Activated T-helper 2 cell treated with anti-CD3 and anti-CD28 coated beads, Interferon-gamma antibody, Interleukin-2, Interleukin-4, amounts not matched to agents 10 μg/mL and 5 μg/mL and 100 μg/mL, durations not matched to agents 14 hours and 24 hours and 36 hours (primary cell): Measurements from ENCODE around the gene USP15. TPM values are rescaled to one million over a fixed set of nuclear protein-coding genes. Genes with fewer than 3 reads are reported as not detected.
A peak's percentile ranks its signal among the peaks of the same experiment; 100 is the strongest.

Experiments used
- DNase-seq: peaks from one replicate; pipeline ENCODE4 v3.0.0; 2021; ENCODE audit warnings: low spot score
- H3K27ac Mint-ChIP-seq: one replicate; pipeline ENCODE4 v1.8.0; 2021; ENCODE audit warnings: mixed read lengths
- H3K27me3 Mint-ChIP-seq: one replicate; pipeline ENCODE4 v1.8.0; 2021; ENCODE audit warnings: low read depth, mixed read lengths
- H3K36me3 Mint-ChIP-seq: one replicate; pipeline ENCODE4 v1.8.0; 2021; ENCODE audit warnings: low read depth, mixed read lengths
- H3K4me1 Mint-ChIP-seq: one replicate; pipeline ENCODE4 v1.8.0; 2021; ENCODE audit warnings: low read depth, mixed read lengths
- H3K4me3 Mint-ChIP-seq: one replicate; pipeline ENCODE4 v1.8.0; 2021; ENCODE audit warnings: low read depth, mild to moderate bottlenecking, moderate library complexity, mixed read lengths
- H3K9me3 Mint-ChIP-seq: one replicate; pipeline ENCODE4 v1.8.0; 2021; ENCODE audit warnings: mixed read lengths
- intact Hi-C: fragments of 100-400 bp; cut with micrococcal nuclease; formaldehyde crosslinking; loops from one replicate; pipeline ENCODE4 v1.15.1; 2023
- total RNA-seq: library from RNA; stranded (reverse); gene quantifications from 2 replicates; pipeline ENCODE4 v1.2.3, GENCODE V29; 2022

USP15 gene
- total RNA-seq, 1 donor from 2014 or later: 82.4 TPM

- H3K4me1 Mint-ChIP-seq: peaks cover 60% of the 10 kb centered on the region
Measured at GRCh38 chr12:62260733-62261683, 804 bp downstream of the USP15 start.

GRCh38 chr12:62261876-62262517 is 1.8 kb downstream of the USP15 start:
- Mint-ChIP-seq H3K36me3 (peaks cover 21% of the 10 kb centered on the region), H3K9me3 (no peaks in the 10 kb centered on the region), H3K4me1 (peaks cover 58% of the 10 kb centered on the region), H3K27ac (peak overlapping the region; percentile 35), H3K4me3 (peak overlapping the region; percentile 99), H3K27me3 (no peaks in the 10 kb centered on the region)
- intact Hi-C loops: loop anchor here (1.0 to 5.0 kb wide), 7 partner anchors 17 to 265 kb away; partner anchors contain the start of gene MON2
- no peak for DNase-seq

More at GRCh38 chr12:62260733-62261683, 804 bp downstream of the USP15 start:
- Mint-ChIP-seq H3K4me3 (peak overlapping the region; percentile 99), H3K36me3 (peaks cover 20% of the 10 kb centered on the region), H3K27ac (peak overlapping the region; percentile 93), H3K27me3 (no peaks in the 10 kb centered on the region), H3K9me3 (no peaks in the 10 kb centered on the region)
- intact Hi-C loops: loop anchor here (1.0 to 5.0 kb wide), 8 partner anchors 18 to 342 kb away; partner anchors contain the start of gene MON2
- peak; percentile 74 for DNase-seq

GRCh38 chr12:62263232-62263631 is 3.0 kb downstream of the USP15 start:
- H3K4me3 Mint-ChIP-seq: peak overlapping the region; percentile 75
- H3K4me1 Mint-ChIP-seq: peaks cover 57% of the 10 kb centered on the region
- no peaks in the 10 kb centered on the region for H3K9me3 Mint-ChIP-seq
- H3K27ac Mint-ChIP-seq: peak overlapping the region; percentile 71
- H3K27me3 Mint-ChIP-seq: no peaks in the 10 kb centered on the region
- intact Hi-C loops: loop anchor here (5.0 kb wide), 3 partner anchors 84 to 264 kb away; no protein-coding TSS in a partner anchor
- no peak for DNase-seq
- peaks cover 29% of the 10 kb centered on the region for H3K36me3 Mint-ChIP-seq

GRCh38 chr12:62263966-62264365 is 3.8 kb downstream of the USP15 start:
- H3K9me3 Mint-ChIP-seq: no peaks in the 10 kb centered on the region
- DNase-seq: no peak
- intact Hi-C loops: loop anchor here (5.0 kb wide), 3 partner anchors 83 to 263 kb away; no protein-coding TSS in a partner anchor
- H3K36me3 Mint-ChIP-seq: peaks cover 32% of the 10 kb centered on the region
- peak overlapping the region; percentile 73 for H3K27ac Mint-ChIP-seq
- H3K4me1 Mint-ChIP-seq: peaks cover 57% of the 10 kb centered on the region
- H3K27me3 Mint-ChIP-seq: no peaks in the 10 kb centered on the region
- H3K4me3 Mint-ChIP-seq: peak overlapping the region; percentile 75

- H3K4me3 Mint-ChIP-seq: peak overlapping the region; percentile 76
- intact Hi-C loops: loop anchor here (5.0 kb wide), 3 partner anchors 83 to 263 kb away; no protein-coding TSS in a partner anchor
- H3K9me3 Mint-ChIP-seq: no peaks in the 10 kb centered on the region
- peaks cover 32% of the 10 kb centered on the region for H3K36me3 Mint-ChIP-seq
- H3K27ac Mint-ChIP-seq: peak overlapping the region; percentile 86
- DNase-seq: no peak
- H3K27me3 Mint-ChIP-seq: no peaks in the 10 kb centered on the region
- peaks cover 56% of the 10 kb centered on the region for H3K4me1 Mint-ChIP-seq
Measured at GRCh38 chr12:62264706-62265105, 4.5 kb downstream of the USP15 start.

GRCh38 chr12:62265511-62265910 is 5.3 kb downstream of the USP15 start:
- no peaks in the 10 kb centered on the region for H3K9me3 Mint-ChIP-seq
- H3K36me3 Mint-ChIP-seq: peaks cover 39% of the 10 kb centered on the region
- H3K4me3 Mint-ChIP-seq: no peak overlapping the region
- intact Hi-C loops: no loop called here
- peak overlapping the region; percentile 86 for H3K27ac Mint-ChIP-seq
- peaks cover 62% of the 10 kb centered on the region for H3K4me1 Mint-ChIP-seq
- no peaks in the 10 kb centered on the region for H3K27me3 Mint-ChIP-seq
- no peak for DNase-seq

- Mint-ChIP-seq H3K27ac (no peak overlapping the region), H3K9me3 (no peaks in the 10 kb centered on the region), H3K4me1 (peaks cover 66% of the 10 kb centered on the region), H3K4me3 (no peak overlapping the region), H3K36me3 (peaks cover 44% of the 10 kb centered on the region), H3K27me3 (no peaks in the 10 kb centered on the region)
- intact Hi-C loops: no loop called here
- no peak for DNase-seq
Measured at GRCh38 chr12:62267026-62267425, 6.8 kb downstream of the USP15 start.

- Mint-ChIP-seq H3K27ac (peak overlapping the region; percentile 39), H3K9me3 (no peaks in the 10 kb centered on the region), H3K36me3 (peaks cover 46% of the 10 kb centered on the region), H3K4me3 (peak overlapping the region; percentile 6), H3K4me1 (peaks cover 65% of the 10 kb centered on the region), H3K27me3 (no peaks in the 10 kb centered on the region)
- DNase-seq: no peak
- intact Hi-C loops: no loop called here
Measured at GRCh38 chr12:62267480-62267879, 7.3 kb downstream of the USP15 start.

- H3K27ac Mint-ChIP-seq: peak overlapping the region; percentile 26
- intact Hi-C loops: no loop called here
- H3K27me3 Mint-ChIP-seq: no peaks in the 10 kb centered on the region
- no peaks in the 10 kb centered on the region for H3K9me3 Mint-ChIP-seq
- H3K4me3 Mint-ChIP-seq: no peak overlapping the region
- no peak for DNase-seq
- H3K4me1 Mint-ChIP-seq: peaks cover 65% of the 10 kb centered on the region
- H3K36me3 Mint-ChIP-seq: peaks cover 44% of the 10 kb centered on the region
Measured at GRCh38 chr12:62268956-62269355, 8.8 kb downstream of the USP15 start.

GRCh38 chr12:62269464-62270228 is 9.4 kb downstream of the USP15 start:
- intact Hi-C loops: no loop called here
- Mint-ChIP-seq H3K27me3 (no peaks in the 10 kb centered on the region), H3K9me3 (no peaks in the 10 kb centered on the region), H3K36me3 (peaks cover 38% of the 10 kb centered on the region), H3K4me1 (peaks cover 65% of the 10 kb centered on the region), H3K4me3 (no peak overlapping the region), H3K27ac (no peak overlapping the region)
- DNase-seq: no peak

- Mint-ChIP-seq H3K27ac (no peak overlapping the region), H3K4me1 (peaks cover 67% of the 10 kb centered on the region)
Measured at GRCh38 chr12:62270384-62270783, 10.2 kb downstream of the USP15 start.

GRCh38 chr12:62270872-62271271 is 10.7 kb downstream of the USP15 start:
- no peaks in the 10 kb centered on the region for H3K9me3 Mint-ChIP-seq
- intact Hi-C loops: no loop called here
- no peak overlapping the region for H3K4me3 Mint-ChIP-seq
- peaks cover 68% of the 10 kb centered on the region for H3K4me1 Mint-ChIP-seq
- DNase-seq: no peak
- no peaks in the 10 kb centered on the region for H3K27me3 Mint-ChIP-seq
- H3K27ac Mint-ChIP-seq: no peak overlapping the region
- H3K36me3 Mint-ChIP-seq: peaks cover 44% of the 10 kb centered on the region

More at GRCh38 chr12:62270384-62270783, 10.2 kb downstream of the USP15 start:
- Mint-ChIP-seq H3K4me3 (no peak overlapping the region), H3K36me3 (peaks cover 40% of the 10 kb centered on the region), H3K9me3 (no peaks in the 10 kb centered on the region), H3K27me3 (no peaks in the 10 kb centered on the region)
- intact Hi-C loops: no loop called here
- DNase-seq: no peak
